ENCODE measurements around the gene SMC1B.

- TF ChIP-seq, protein P1, sequence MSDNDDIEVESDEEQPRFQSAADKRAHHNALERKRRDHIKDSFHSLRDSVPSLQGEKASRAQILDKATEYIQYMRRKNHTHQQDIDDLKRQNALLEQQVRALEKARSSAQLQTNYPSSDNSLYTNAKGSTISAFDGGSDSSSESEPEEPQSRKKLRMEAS (IDR thresholded peaks at IDR 0.05): no peak
- no peak for TF ChIP-seq EP300 (IDR thresholded peaks at IDR 0.05)
Observed at GRCh38 chr22:45418770-45419138, 5.4 kb upstream of the SMC1B start.

Measured in A549 (cell line).